HG02623 (cell line): ENCODE results near the gene RAB29.
"Not testable (repeated sequence)": the region's sequence is repeated elsewhere in the genome, so short reads cannot be mapped to it uniquely, and the experiment has no call there.

ENCODE experiments used
- ATAC-seq: cut with Tn5 transposase; IDR thresholded peaks from one replicate; pipeline ENCODE4 v1.9.1; 2021; ENCODE audit warnings: moderate library complexity; ENCODE audit not compliant: unreplicated experiment

The RAB29 gene

GRCh38 chr1:205729945-205730610 is 45.2 kb downstream of the RAB29 start:
- no peak for ATAC-seq

- ATAC-seq = no peak
Observed at GRCh38 chr1:205726619-205727125, 48.6 kb downstream of the RAB29 start.

DNA sequence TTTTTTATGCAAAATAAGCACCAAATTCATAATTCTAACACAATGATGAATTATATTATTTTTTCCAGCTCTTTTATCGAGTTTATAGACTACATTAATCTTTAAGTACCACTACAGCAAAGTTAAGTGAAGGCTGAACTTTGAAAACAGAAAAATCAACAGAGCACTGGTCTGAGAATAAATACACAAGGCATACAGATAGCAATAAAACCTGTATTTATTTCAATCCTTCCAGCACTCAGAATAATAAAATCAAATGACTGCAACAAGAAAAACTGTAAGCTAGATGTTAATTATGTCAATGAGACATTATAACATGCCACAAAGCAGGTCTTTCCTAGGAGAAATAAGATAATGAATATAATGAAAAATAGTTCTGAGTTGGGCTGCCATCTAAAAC is 49.8 kb downstream of the RAB29 start:
- ATAC-seq = no peak

DNA sequence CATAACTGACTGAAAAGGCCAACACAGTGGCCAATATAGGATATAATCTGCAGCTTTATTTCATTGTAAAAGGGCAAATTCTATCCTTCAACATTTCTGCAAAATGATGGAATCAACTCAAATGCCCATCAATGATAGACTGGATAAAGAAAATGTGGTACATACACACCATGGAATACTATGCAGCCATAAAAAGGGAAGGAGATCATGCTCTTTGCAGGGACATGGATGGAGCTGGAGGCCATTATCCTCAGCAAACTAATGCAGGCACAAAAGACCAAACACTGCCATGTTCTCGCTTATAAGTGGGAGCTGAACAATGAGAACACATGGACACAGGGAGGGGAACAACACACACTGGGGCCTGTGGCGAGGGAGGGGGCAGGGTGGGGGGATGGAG is 54.5 kb downstream of the RAB29 start:
- not testable (repeated sequence) for ATAC-seq

DNA sequence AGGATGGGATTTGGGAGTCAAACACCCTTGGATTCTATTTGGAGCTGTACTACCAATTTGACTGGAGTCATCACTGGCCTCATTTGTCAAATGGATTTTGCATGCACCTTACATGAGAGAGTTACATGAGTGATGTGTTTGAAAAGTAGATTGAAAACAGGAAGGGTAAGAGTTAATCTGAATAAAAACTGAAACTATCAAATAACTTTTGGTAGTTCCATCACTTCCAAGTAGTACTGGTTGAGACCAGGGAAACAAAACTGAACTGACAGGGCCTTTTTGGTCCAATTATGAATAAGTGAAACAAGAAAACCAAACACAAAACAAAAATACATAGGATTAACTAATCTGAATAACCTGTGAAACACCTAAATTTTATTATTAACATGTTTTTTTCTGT is 55.5 kb downstream of the RAB29 start:
- no peak for ATAC-seq

DNA sequence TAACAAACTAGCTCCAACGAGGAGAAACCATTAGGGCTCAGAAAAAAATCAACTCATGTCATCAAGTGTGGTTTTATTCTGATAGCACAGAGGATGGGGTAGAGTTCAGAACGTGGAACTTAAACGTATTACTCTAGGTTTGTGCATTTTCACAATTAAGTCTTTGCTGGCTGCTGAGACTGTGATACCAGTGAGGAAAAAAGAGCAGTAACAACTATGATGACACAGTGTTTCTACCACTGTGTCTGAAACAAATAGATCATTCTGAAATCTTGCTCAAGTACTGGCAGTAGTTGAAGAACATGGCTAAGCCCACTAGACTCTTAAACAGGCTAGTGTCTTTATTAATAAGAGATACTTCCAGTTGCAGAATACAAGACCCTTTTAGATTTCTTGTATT is 56.3 kb downstream of the RAB29 start:
- no peak for ATAC-seq
